ENCODE results near the gene DGKH.
"Not testable (repeated sequence)": the region's sequence is repeated elsewhere in the genome, so short reads cannot be mapped to it uniquely, and the experiment has no call there.

DGKH gene

GRCh38 chr13:42066542-42066941, 18.1 kb downstream of the DGKH start:
- no peak for TF ChIP-seq CTCF (IDR thresholded peaks at IDR 0.05; ENCODE audit: low read length, missing control alignments)
- DNase-seq (ENCODE audit: low read depth) = peak; percentile 80
- no peak overlapping the region for H3K4me3 ChIP-seq (replicated peaks; ENCODE audit: low read depth, low read length)

- DNase-seq (ENCODE audit: low read depth) = no peak
- H3K4me3 ChIP-seq (replicated peaks; ENCODE audit: low read depth, low read length) = no peak overlapping the region
- no peak for TF ChIP-seq CTCF (IDR thresholded peaks at IDR 0.05; ENCODE audit: low read length, missing control alignments)
These were observed 20.4 kb downstream of the DGKH start for GRCh38 chr13:42068886-42069285.

GRCh38 chr13:42070599-42070998, 22.2 kb downstream of the DGKH start:
- not testable (repeated sequence) for DNase-seq (ENCODE audit: low read depth); H3K4me3 ChIP-seq (replicated peaks; ENCODE audit: low read depth, low read length)

- not testable (repeated sequence) for H3K4me3 ChIP-seq (replicated peaks; ENCODE audit: low read depth, low read length); DNase-seq (ENCODE audit: low read depth)
These were observed 22.7 kb downstream of the DGKH start for GRCh38 chr13:42071179-42071578.

GRCh38 chr13:42071672-42072419, 23.4 kb downstream of the DGKH start:
- TF ChIP-seq CTCF (IDR thresholded peaks at IDR 0.05; ENCODE audit: low read length, missing control alignments) = no peak
- peak; percentile 54 for DNase-seq (ENCODE audit: low read depth)
- H3K4me3 ChIP-seq (replicated peaks; ENCODE audit: low read depth, low read length) = no peak overlapping the region

GRCh38 chr13:42073683-42074082, 25.2 kb downstream of the DGKH start:
- H3K4me3 ChIP-seq (replicated peaks; ENCODE audit: low read depth, low read length) = no peak overlapping the region
- peak; percentile 24 for DNase-seq (ENCODE audit: low read depth)
- no peak for TF ChIP-seq CTCF (IDR thresholded peaks at IDR 0.05; ENCODE audit: low read length, missing control alignments)

GRCh38 chr13:42075517-42075916, 27.1 kb downstream of the DGKH start:
- H3K4me3 ChIP-seq (replicated peaks; ENCODE audit: low read depth, low read length) = no peak overlapping the region
- TF ChIP-seq CTCF (IDR thresholded peaks at IDR 0.05; ENCODE audit: low read length, missing control alignments) = no peak

GRCh38 chr13:42076309-42076713, 27.9 kb downstream of the DGKH start:
- peak; percentile 6 for DNase-seq (ENCODE audit: low read depth)
- TF ChIP-seq CTCF (IDR thresholded peaks at IDR 0.05; ENCODE audit: low read length, missing control alignments) = no peak
- H3K4me3 ChIP-seq (replicated peaks; ENCODE audit: low read depth, low read length) = no peak overlapping the region

More at GRCh38 chr13:42075517-42075916, 27.1 kb downstream of the DGKH start:
- DNase-seq (ENCODE audit: low read depth) = no peak

Measured in fibroblast of pulmonary artery (primary cell).